HEK293 (cell line): ENCODE results near the gene RHOB.

Experiments
- BCL11A ChIP-seq: fragments of 450-650 bp; formaldehyde crosslinking; IDR thresholded peaks from 2 replicates; pipeline ENCODE4 v1.5.1; 2016; ENCODE audit warnings: low read depth, missing biosample characterization, missing genetic modification characterization
- GLIS2 ChIP-seq: fragments of 450-650 bp; formaldehyde crosslinking; IDR thresholded peaks from 2 replicates; pipeline ENCODE4 v1.5.1; 2016; ENCODE audit warnings: missing biosample characterization, missing genetic modification characterization
- MZF1 ChIP-seq: fragments of 450-650 bp; formaldehyde crosslinking; IDR thresholded peaks from 2 replicates; pipeline ENCODE4 v1.5.1; 2017; ENCODE audit warnings: missing biosample characterization, missing genetic modification characterization, borderline replicate concordance
- OVOL3 ChIP-seq: fragments of 450-650 bp; formaldehyde crosslinking; IDR thresholded peaks from 2 replicates; pipeline ENCODE4 v1.5.1; 2016; ENCODE audit warnings: missing biosample characterization, missing genetic modification characterization
- PBX3 ChIP-seq: sonication (generic); formaldehyde crosslinking; IDR thresholded peaks from 2 replicates; pipeline ENCODE4 v1.8.1; 2022; ENCODE audit warnings: mild to moderate bottlenecking, moderate library complexity, missing genetic modification reagents
- REPIN1 ChIP-seq: fragments of 450-650 bp; formaldehyde crosslinking; IDR thresholded peaks from 2 replicates; pipeline ENCODE4 v1.5.1; 2017; ENCODE audit warnings: missing biosample characterization, missing genetic modification characterization, low read depth
- SP3 ChIP-seq: fragments of 450-650 bp; formaldehyde crosslinking; IDR thresholded peaks from 2 replicates; pipeline ENCODE4 v1.5.1; 2016; ENCODE audit warnings: missing biosample characterization, missing genetic modification characterization
- TRIM28 ChIP-seq: IDR thresholded peaks from 2 replicates; pipeline ENCODE4 v1.6.1; 2011; ENCODE audit warnings: low read length, control low read depth, borderline replicate concordance
- YY2 ChIP-seq: fragments of 450-650 bp; formaldehyde crosslinking; IDR thresholded peaks from 2 replicates; pipeline ENCODE4 v1.5.1; 2016; ENCODE audit warnings: missing biosample characterization, missing genetic modification characterization
- ZBTB7A ChIP-seq: fragments of 450-650 bp; formaldehyde crosslinking; IDR thresholded peaks from 2 replicates; pipeline ENCODE4 v1.5.1; 2016; ENCODE audit warnings: low read depth, missing biosample characterization, missing genetic modification characterization
- ZBTB8A ChIP-seq: fragments of 450-650 bp; formaldehyde crosslinking; IDR thresholded peaks from 2 replicates; pipeline ENCODE4 v1.5.1; 2016; ENCODE audit warnings: missing biosample characterization, missing genetic modification characterization
- ZEB2 ChIP-seq: fragments of 450-650 bp; formaldehyde crosslinking; IDR thresholded peaks from 2 replicates; pipeline ENCODE4 v1.5.1; 2016; ENCODE audit warnings: missing biosample characterization, missing genetic modification characterization
- ZFHX2 ChIP-seq: fragments of 450-650 bp; formaldehyde crosslinking; conservative IDR thresholded peaks from 2 replicates; pipeline ENCODE4 v1.5.1; 2016; ENCODE audit warnings: missing biosample characterization, missing genetic modification characterization
- ZNF138 ChIP-seq: fragments of 450-650 bp; formaldehyde crosslinking; IDR thresholded peaks from 2 replicates; pipeline ENCODE4 v1.5.1; 2016; ENCODE audit warnings: missing biosample characterization, missing genetic modification characterization, borderline replicate concordance
- ZNF157 ChIP-seq: fragments of 450-650 bp; formaldehyde crosslinking; IDR thresholded peaks from 2 replicates; pipeline ENCODE4 v1.5.1; 2016; ENCODE audit warnings: missing biosample characterization, missing genetic modification characterization
- ZNF174 ChIP-seq: fragments of 450-650 bp; formaldehyde crosslinking; IDR thresholded peaks from 2 replicates; pipeline ENCODE4 v1.5.0; 2017; ENCODE audit warnings: missing biosample characterization, mild to moderate bottlenecking, missing genetic modification characterization
- ZNF19 ChIP-seq: fragments of 450-650 bp; formaldehyde crosslinking; IDR thresholded peaks from 2 replicates; pipeline ENCODE4; 2016; ENCODE audit warnings: missing biosample characterization, missing genetic modification characterization, low read depth
- ZNF24 ChIP-seq: fragments of 450-650 bp; formaldehyde crosslinking; IDR thresholded peaks from 2 replicates; pipeline ENCODE4 v1.5.1; 2016; ENCODE audit warnings: missing biosample characterization, missing genetic modification characterization
- ZNF292 ChIP-seq: fragments of 450-650 bp; formaldehyde crosslinking; IDR thresholded peaks from 2 replicates; pipeline ENCODE4 v1.5.1; 2016; ENCODE audit warnings: low read depth, missing biosample characterization, missing genetic modification characterization, borderline replicate concordance
- ZNF302 ChIP-seq: fragments of 450-650 bp; formaldehyde crosslinking; IDR thresholded peaks from 2 replicates; pipeline ENCODE4 v1.5.1; 2016; ENCODE audit warnings: missing biosample characterization, missing genetic modification characterization, low read depth
- ZNF335 ChIP-seq: fragments of 450-650 bp; formaldehyde crosslinking; conservative IDR thresholded peaks from 2 replicates; pipeline ENCODE4 v1.5.1; 2016; ENCODE audit warnings: missing biosample characterization, missing genetic modification characterization
- ZNF426 ChIP-seq: fragments of 450-650 bp; formaldehyde crosslinking; IDR thresholded peaks from 2 replicates; pipeline ENCODE4 v1.5.1; 2017; ENCODE audit warnings: missing biosample characterization, missing genetic modification characterization, mild to moderate bottlenecking, inconsistent platforms, moderate library complexity
- ZNF513 ChIP-seq: fragments of 450-650 bp; IDR thresholded peaks from 2 replicates; pipeline ENCODE4 v1.5.1; 2018; ENCODE audit warnings: missing biosample characterization, missing genetic modification characterization
- ZNF521 ChIP-seq: fragments of 450-650 bp; formaldehyde crosslinking; IDR thresholded peaks from 2 replicates; pipeline ENCODE4 v1.5.1; 2017; ENCODE audit warnings: missing biosample characterization, mild to moderate bottlenecking, missing genetic modification characterization
- ZNF600 ChIP-seq: fragments of 450-650 bp; formaldehyde crosslinking; IDR thresholded peaks from 2 replicates; pipeline ENCODE4 v1.5.1; 2016; ENCODE audit warnings: missing biosample characterization, missing genetic modification characterization
- ZNF610 ChIP-seq: fragments of 450-650 bp; formaldehyde crosslinking; IDR thresholded peaks from 2 replicates; pipeline ENCODE4 v1.5.1; 2016; ENCODE audit warnings: missing biosample characterization, missing genetic modification characterization, borderline replicate concordance
- ZNF626 ChIP-seq: fragments of 450-650 bp; sonication (Bioruptor Pico); formaldehyde crosslinking; IDR thresholded peaks from 2 replicates; pipeline ENCODE4 v1.5.1; 2018; ENCODE audit warnings: missing biosample characterization, missing genetic modification characterization, inconsistent platforms
- ZNF629 ChIP-seq: fragments of 450-650 bp; formaldehyde crosslinking; IDR thresholded peaks from 2 replicates; pipeline ENCODE4 v1.5.1; 2017; ENCODE audit warnings: missing biosample characterization, missing genetic modification characterization
- ZNF654 ChIP-seq: fragments of 450-650 bp; formaldehyde crosslinking; IDR thresholded peaks from 2 replicates; pipeline ENCODE4 v1.5.1; 2016; ENCODE audit warnings: low read depth, missing biosample characterization, missing genetic modification characterization
- ZNF692 ChIP-seq: fragments of 450-650 bp; formaldehyde crosslinking; IDR thresholded peaks from 2 replicates; pipeline ENCODE4 v1.5.1; 2016; ENCODE audit warnings: missing biosample characterization, missing genetic modification characterization
- ZNF768 ChIP-seq: fragments of 450-650 bp; formaldehyde crosslinking; IDR thresholded peaks from 2 replicates; pipeline ENCODE4 v1.5.1; 2018; ENCODE audit warnings: missing biosample characterization, mild to moderate bottlenecking, missing genetic modification characterization
- ZNF776 ChIP-seq: fragments of 450-650 bp; formaldehyde crosslinking; IDR thresholded peaks from 2 replicates; pipeline ENCODE4 v1.5.0; 2017; ENCODE audit warnings: missing biosample characterization, missing genetic modification characterization, borderline replicate concordance
- ZNF837 ChIP-seq: fragments of 450-650 bp; formaldehyde crosslinking; IDR thresholded peaks from 2 replicates; pipeline ENCODE4 v1.5.1; 2016; ENCODE audit warnings: missing biosample characterization, missing genetic modification characterization
- TF ChIP-seq, protein P1 (sequence below): fragments of 450-650 bp; formaldehyde crosslinking; IDR thresholded peaks from 2 replicates; pipeline ENCODE4 v1.5.1; 2017; ENCODE audit warnings: missing biosample characterization, missing genetic modification characterization
- TF ChIP-seq, protein P2 (sequence below): fragments of 450-650 bp; formaldehyde crosslinking; optimal IDR thresholded peaks from 2 replicates; pipeline ENCODE3; 2016; ENCODE audit warnings: missing biosample characterization, mild to moderate bottlenecking, missing genetic modification characterization

The RHOB gene

GRCh38 chr2:20447437-20448245 is 767 bp downstream of the RHOB start (continued):
- TF ChIP-seq ZNF292 (tag by site-specific recombination) (no peak), ZNF24 (no peak), GLIS2 (tag by site-specific recombination) (peak; percentile 32; the same call in 1 of the 2 replicates), SP3 (tag by site-specific recombination) (no peak), ZNF335 (peak; percentile 23), ZNF302 (tag by site-specific recombination) (no peak), ZNF157 (no peak), ZNF629 (0 out of 2 replicates have a peak, but pooled peaks have one; percentile 12), ZNF138 (tag by site-specific recombination) (no peak), ZNF610 (no peak), ZNF513 (no peak), ZNF600 (0 out of 2 replicates have a peak, but pooled peaks have one; percentile 54), ZNF837 (tag by site-specific recombination) (no peak), ZNF776 (no peak), ZNF521 (tag by site-specific recombination) (no peak), PBX3 (CRISPR knock-in tag) (0 out of 2 replicates have a peak, but pooled peaks have one; percentile 37), MZF1 (tag by site-specific recombination) (no peak), REPIN1 (no peak), ZFHX2 (0 out of 2 replicates have a peak, but pooled peaks have one; percentile 41), YY2 (tag by site-specific recombination) (no peak), ZNF692 (tag by site-specific recombination) (no peak), ZNF426 (no peak), BCL11A (tag by site-specific recombination) (no peak), ZBTB7A (tag by site-specific recombination) (no peak), ZNF654 (tag by site-specific recombination) (no peak), ZEB2 (tag by site-specific recombination) (no peak), TRIM28 (peak; percentile 54; the same call in 1 of the 2 replicates), ZBTB8A (tag by site-specific recombination) (no peak), ZNF174 (tag by site-specific recombination) (no peak), ZNF19 (tag by site-specific recombination) (no peak), OVOL3 (tag by site-specific recombination) (no peak), ZNF768 (tag by site-specific recombination) (no peak), ZNF626 (tag by site-specific recombination) (no peak)
- TF ChIP-seq, protein P1, sequence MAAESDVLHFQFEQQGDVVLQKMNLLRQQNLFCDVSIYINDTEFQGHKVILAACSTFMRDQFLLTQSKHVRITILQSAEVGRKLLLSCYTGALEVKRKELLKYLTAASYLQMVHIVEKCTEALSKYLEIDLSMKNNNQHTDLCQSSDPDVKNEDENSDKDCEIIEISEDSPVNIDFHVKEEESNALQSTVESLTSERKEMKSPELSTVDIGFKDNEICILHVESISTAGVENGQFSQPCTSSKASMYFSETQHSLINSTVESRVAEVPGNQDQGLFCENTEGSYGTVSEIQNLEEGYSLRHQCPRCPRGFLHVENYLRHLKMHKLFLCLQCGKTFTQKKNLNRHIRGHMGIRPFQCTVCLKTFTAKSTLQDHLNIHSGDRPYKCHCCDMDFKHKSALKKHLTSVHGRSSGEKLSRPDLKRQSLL (tag by site-specific recombination) = no peak
- TF ChIP-seq, protein P2, sequence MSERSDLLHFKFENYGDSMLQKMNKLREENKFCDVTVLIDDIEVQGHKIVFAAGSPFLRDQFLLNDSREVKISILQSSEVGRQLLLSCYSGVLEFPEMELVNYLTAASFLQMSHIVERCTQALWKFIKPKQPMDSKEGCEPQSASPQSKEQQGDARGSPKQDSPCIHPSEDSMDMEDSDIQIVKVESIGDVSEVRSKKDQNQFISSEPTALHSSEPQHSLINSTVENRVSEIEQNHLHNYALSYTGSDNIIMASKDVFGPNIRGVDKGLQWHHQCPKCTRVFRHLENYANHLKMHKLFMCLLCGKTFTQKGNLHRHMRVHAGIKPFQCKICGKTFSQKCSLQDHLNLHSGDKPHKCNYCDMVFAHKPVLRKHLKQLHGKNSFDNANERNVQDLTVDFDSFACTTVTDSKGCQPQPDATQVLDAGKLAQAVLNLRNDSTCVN (tag by site-specific recombination) = peak; percentile 89
